Kidney (tissue), 14 donors: Measurements from ENCODE around the gene TCF12. TPM values are rescaled to one million over a fixed set of nuclear protein-coding genes. Genes with fewer than 3 reads are reported as not detected.

ENCODE experiments used
- DNase-seq, 5 donors: peaks; one replicate each; pipeline ENCODE4 v3.0.0-alpha.2; 2013 to 2020
- FAIRE-seq: peaks from 2 replicates; lab custom pipeline; 2012; peaks lifted over from hg19 to GRCh38; lab: Jason Lieb, UNC
- H3K27ac ChIP-seq, 2 donors: one replicate each; pipeline ENCODE4 v1.7.0; 2013; ENCODE audit warnings: low read depth in 2 of 2, low read length in 2 of 2, inconsistent platforms in 1 of 2
- H3K27me3 ChIP-seq: one replicate; pipeline ENCODE4 v1.7.1; 2013; ENCODE audit warnings: low read length, inconsistent platforms; ENCODE audit not compliant: control insufficient read depth, insufficient read depth
- H3K36me3 ChIP-seq, 3 donors: one replicate each; pipeline versions ENCODE4 v1.7.0 to v1.7.1; 2013; ENCODE audit warnings: low read length in 3 of 3, control low read depth in 1 of 3, inconsistent platforms in 1 of 3; ENCODE audit not compliant: insufficient read depth in 3 of 3, control insufficient read depth in 2 of 3
- H3K4me1 ChIP-seq, 3 donors: one replicate each; pipeline versions ENCODE4 v1.7.0 to v1.7.1; 2013; ENCODE audit warnings: low read length in 3 of 3, inconsistent platforms in 1 of 3, low read depth in 1 of 3; ENCODE audit not compliant: control insufficient read depth in 2 of 3, insufficient read depth in 2 of 3
- H3K4me3 ChIP-seq, 3 donors: one replicate each; pipeline versions ENCODE4 v1.7.0 to v1.8.1; 2013; ENCODE audit warnings: low read length in 3 of 3, control low read depth in 1 of 3, inconsistent platforms in 1 of 3
- H3K9ac ChIP-seq, 3 donors: one replicate each; pipeline versions ENCODE4 v1.7.0 to v1.7.1; 2013; ENCODE audit warnings: low read length in 3 of 3, control low read depth in 1 of 3, inconsistent platforms in 1 of 3
- H3K9me3 ChIP-seq, 3 donors: one replicate each; pipeline versions ENCODE4 v1.7.0 to v1.7.1; 2013; ENCODE audit warnings: low read length in 3 of 3, control low read depth in 1 of 3, inconsistent platforms in 1 of 3; ENCODE audit not compliant: control insufficient read depth in 2 of 3, insufficient read depth in 1 of 3
- CTCF ChIP-seq: IDR thresholded peaks from 3 replicates; pipeline ENCODE4 v1.5.1; 2012; ENCODE audit warnings: mild to moderate bottlenecking, moderate library complexity, borderline replicate concordance; ENCODE audit not compliant: insufficient read depth; ENCODE audit errors: extremely low read depth
- intact Hi-C: fragments of 100-400 bp; cut with DNase I; formaldehyde crosslinking; loops from one replicate; pipeline ENCODE4 v1.11.1; 2022
- polyA plus RNA-seq: library from polyadenylated mRNA; stranded (reverse); fragments of 350-450 nt; fragmentation: Illumina TruSeq; extraction: RNeasy Lipid Tissue Mini Kit (QIAGEN cat#74804); gene quantifications from one replicate; pipeline ENCODE4 v1.2.3, GENCODE V29; 2014; ENCODE audit warnings: low read depth, low replicate concordance; ENCODE audit not compliant: insufficient read depth
- total RNA-seq: library from RNA; stranded (reverse); fragmentation: NEBNext Ultra II Directional; extraction: Animal tissue kit (Norgen Biotek cat#: 25700); gene quantifications from one replicate; pipeline ENCODE4 v1.2.1, GENCODE V29; 2021
- donor health status: control.
- donor health status: control.
- donor health status: control.
- donor health status: control.
- donor health status: control.
- donor health status: DM: yes; HTN: yes; CAD: no.
- donor health status: Normal renal cell carcinoma (clear cell type).

TCF12 gene
- total and polyA plus RNA-seq, 2 donors from 2014 or later, result 16.3 to 116 TPM

- Histone ChIP-seq H3K9me3 (no peaks in the 10 kb centered on the region), H3K27ac (no peak overlapping the region), H3K4me1 (peaks cover 0 to 8% (median 8%) of the 10 kb centered on the region in 3 donors), H3K36me3 (no peaks in the 10 kb centered on the region), H3K4me3 (no peak overlapping the region), H3K27me3 (no peaks in the 10 kb centered on the region), H3K9ac (no peak overlapping the region)
- intact Hi-C loops, result no loop called here
- DNase-seq (no peak), FAIRE-seq (peak; percentile 6)
- TF ChIP-seq CTCF, result no peak
These were observed 47.0 kb downstream of the TCF12 start for GRCh38 chr15:56965231-56966013.

- no peaks in the 10 kb centered on the region for H3K9me3 ChIP-seq
- no peaks in the 10 kb centered on the region for H3K27me3 ChIP-seq
- H3K4me1 ChIP-seq, result peaks cover 0 to 8% (median 8%) of the 10 kb centered on the region in 3 donors
- no peak overlapping the region for H3K4me3 ChIP-seq
- H3K9ac ChIP-seq, result no peak overlapping the region
- no peak for FAIRE-seq
- DNase-seq, result no peak
- intact Hi-C loops, result no loop called here
- H3K36me3 ChIP-seq, result no peaks in the 10 kb centered on the region
- no peak for TF ChIP-seq CTCF
- no peak overlapping the region for H3K27ac ChIP-seq
These were observed 48.9 kb downstream of the TCF12 start for GRCh38 chr15:56967336-56967735.

- no peak overlapping the region for H3K4me3 ChIP-seq
- no peak for TF ChIP-seq CTCF
- no peaks in the 10 kb centered on the region for H3K9me3 ChIP-seq
- peaks cover 0 to 8% (median 8%) of the 10 kb centered on the region in 3 donors for H3K4me1 ChIP-seq
- intact Hi-C loops, result no loop called here
- no peaks in the 10 kb centered on the region for H3K27me3 ChIP-seq
- no peak overlapping the region for H3K9ac ChIP-seq
- H3K36me3 ChIP-seq, result no peaks in the 10 kb centered on the region
- no peak overlapping the region for H3K27ac ChIP-seq
- no peak for DNase-seq
- no peak for FAIRE-seq
These were observed 49.8 kb downstream of the TCF12 start for GRCh38 chr15:56968256-56968655.
